ENCODE results near the gene ANLN.
A peak's percentile ranks its signal among the peaks of the same experiment; 100 is the strongest.
"Not testable (repeated sequence)": the region's sequence is repeated elsewhere in the genome, so short reads cannot be mapped to it uniquely, and the experiment has no call there.

Gene ANLN

DNA sequence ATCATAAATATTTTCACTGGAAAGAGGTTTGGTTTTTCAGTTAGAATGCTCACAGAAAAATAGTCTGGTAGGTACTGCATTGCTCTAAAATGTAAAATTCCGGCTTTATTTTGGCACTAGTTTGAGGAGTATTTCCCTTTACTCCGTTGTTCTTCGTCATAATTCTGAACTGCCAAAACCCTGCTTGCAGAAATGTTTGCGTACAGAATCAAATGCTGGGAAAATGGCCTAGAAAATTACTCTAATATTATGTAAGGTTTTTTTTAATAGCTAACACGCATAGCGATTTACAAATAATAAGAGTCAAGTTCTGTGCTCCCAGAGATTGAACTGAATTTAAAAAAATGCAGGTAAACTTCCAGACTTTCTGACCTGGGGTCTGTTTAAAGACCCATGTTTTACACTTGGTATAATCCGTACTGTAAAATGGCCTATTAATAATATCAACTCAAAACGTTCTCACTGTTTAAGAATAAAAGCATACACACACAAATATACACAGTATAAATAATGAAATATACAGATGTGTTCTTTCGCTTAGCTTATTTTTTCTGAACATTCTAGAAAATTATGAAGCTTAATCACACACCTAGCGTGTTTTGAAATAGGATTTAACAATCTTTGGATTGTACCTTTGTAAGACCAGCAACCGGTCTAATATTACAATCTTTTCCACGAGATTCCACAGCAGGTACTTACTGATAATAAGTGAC, 23.5 kb upstream of the ANLN start:
- no peaks in the 10 kb centered on the region for H3K36me3 Mint-ChIP-seq (ENCODE audit: low read depth)
- no peaks in the 10 kb centered on the region for H3K9me3 Mint-ChIP-seq
- H3K4me1 Mint-ChIP-seq (ENCODE audit: low read depth): no peaks in the 10 kb centered on the region
- peak overlapping the region; percentile 74 for H3K4me3 Mint-ChIP-seq
- no peak overlapping the region for H3K27ac Mint-ChIP-seq
- peaks cover 42% of the 10 kb centered on the region for H3K27me3 Mint-ChIP-seq (ENCODE audit: low read depth)

DNA sequence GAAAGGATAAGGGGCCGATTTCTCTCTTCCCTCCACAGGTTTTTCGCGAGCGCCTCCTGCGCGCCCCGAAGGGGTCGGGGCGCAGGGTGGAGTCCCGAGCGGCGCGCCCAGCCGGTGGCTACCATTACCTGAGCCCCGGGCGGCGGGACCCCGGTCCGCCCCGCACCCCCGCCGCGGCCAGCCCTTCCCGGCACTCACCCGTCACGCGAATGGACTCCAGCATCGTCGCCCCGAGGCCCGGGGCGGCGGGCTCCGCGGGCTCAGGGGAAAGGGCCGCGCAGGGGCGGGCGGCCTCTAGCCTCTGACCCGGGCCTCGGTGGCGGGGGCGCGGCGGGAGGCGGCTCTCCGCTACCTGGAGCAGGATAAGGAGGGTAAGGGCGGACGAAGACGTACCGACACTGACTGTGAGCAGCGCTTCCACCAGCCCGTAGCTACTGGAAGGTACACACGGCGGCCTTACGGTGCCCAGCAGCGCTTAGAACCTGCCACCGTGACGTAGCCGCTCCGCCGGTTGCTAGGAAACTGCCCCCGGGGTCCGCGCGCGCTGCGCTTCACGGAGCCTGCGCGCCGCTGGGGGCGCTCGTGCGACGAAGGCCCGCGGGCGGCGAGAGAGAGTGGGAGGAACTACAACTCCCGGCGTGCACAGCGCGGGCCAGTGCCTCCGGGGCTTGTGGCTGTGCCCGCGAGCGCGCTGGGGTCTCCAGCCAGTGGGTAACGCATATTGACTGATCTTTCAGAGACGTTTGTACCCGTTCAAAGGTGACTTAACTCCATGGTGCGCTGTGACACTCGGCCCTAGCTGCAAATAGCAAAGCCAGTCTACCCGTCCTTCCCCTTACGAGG, 22.7 kb upstream of the ANLN start:
- Mint-ChIP-seq H3K36me3 (ENCODE audit: low read depth) (no peaks in the 10 kb centered on the region), H3K4me1 (ENCODE audit: low read depth) (no peaks in the 10 kb centered on the region), H3K27me3 (ENCODE audit: low read depth) (peaks cover 47% of the 10 kb centered on the region), H3K4me3 (peak overlapping the region; percentile 84), H3K9me3 (no peaks in the 10 kb centered on the region), H3K27ac (no peak overlapping the region)

DNA sequence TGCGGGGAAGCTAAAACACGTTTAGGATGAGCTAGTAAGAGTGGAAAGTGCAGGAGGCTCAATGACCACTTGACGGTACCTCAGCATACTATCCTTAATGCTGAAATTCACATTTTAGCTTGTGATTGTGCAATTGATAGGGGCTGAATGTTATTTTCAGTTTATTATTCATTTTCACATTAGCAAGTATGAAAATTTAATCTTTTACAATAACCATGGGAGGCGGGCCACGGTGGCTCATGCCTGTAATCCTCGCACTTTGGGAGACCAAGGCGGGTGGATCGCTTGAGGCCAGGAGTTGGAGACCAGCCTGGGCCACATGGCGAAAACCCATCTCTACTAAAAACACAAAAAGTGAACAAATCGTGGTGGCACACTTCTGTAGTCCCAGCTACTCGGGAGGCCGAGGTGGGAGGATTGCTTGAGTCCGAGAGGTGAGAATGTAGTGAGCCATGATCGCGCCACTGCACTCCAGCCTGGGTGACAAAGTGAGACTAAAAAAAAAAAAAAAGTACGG, 22.0 kb upstream of the ANLN start:
- H3K27ac Mint-ChIP-seq: no peak overlapping the region
- H3K4me3 Mint-ChIP-seq: peak overlapping the region; percentile 84
- H3K9me3 Mint-ChIP-seq: no peaks in the 10 kb centered on the region
- peaks cover 53% of the 10 kb centered on the region for H3K27me3 Mint-ChIP-seq (ENCODE audit: low read depth)
- H3K4me1 Mint-ChIP-seq (ENCODE audit: low read depth): no peaks in the 10 kb centered on the region
- no peaks in the 10 kb centered on the region for H3K36me3 Mint-ChIP-seq (ENCODE audit: low read depth)

DNA sequence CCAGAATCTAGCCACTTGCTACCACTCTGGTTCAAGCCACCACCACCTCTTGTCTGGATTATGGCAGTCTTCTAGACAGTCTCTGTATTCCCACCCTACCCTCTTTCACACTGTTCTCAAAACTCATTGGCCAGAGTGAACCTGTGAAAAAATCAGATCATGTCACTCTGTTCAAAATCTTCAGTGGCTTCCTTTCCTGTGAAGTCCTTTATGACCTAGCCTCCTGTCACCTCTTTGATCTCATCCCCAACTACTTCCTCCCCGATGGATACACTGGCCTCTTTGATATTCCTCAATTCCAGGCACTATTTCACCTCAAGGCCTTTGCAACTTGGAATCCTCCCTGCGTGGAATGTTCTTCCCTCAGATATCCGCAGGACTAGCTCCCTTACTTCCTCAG, 21.2 kb upstream of the ANLN start:
- no peaks in the 10 kb centered on the region for H3K4me1 Mint-ChIP-seq (ENCODE audit: low read depth)
- H3K4me3 Mint-ChIP-seq: no peak overlapping the region
- H3K27me3 Mint-ChIP-seq (ENCODE audit: low read depth): peaks cover 58% of the 10 kb centered on the region
- H3K9me3 Mint-ChIP-seq: no peaks in the 10 kb centered on the region
- H3K36me3 Mint-ChIP-seq (ENCODE audit: low read depth): no peaks in the 10 kb centered on the region
- H3K27ac Mint-ChIP-seq: no peak overlapping the region

DNA sequence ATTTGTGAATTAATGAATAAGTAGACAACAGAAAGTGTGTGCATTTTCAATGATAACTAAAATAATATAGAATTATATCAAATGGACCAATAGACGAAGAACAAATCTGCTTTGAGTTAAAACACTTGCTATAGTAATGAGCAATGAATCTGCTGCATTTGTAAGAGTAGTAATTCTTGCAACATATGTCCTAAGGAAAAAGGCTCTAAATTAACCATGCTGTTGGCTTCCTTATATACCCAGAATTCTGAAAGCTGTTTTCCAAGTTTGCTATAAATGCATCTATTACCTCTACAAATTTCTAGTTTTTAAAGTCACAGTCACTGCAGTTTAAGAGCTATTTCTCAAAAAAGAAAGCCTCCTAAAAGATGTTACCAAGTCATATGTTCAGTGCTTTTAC, 20.5 kb upstream of the ANLN start:
- no peaks in the 10 kb centered on the region for H3K9me3 Mint-ChIP-seq
- H3K36me3 Mint-ChIP-seq (ENCODE audit: low read depth): no peaks in the 10 kb centered on the region
- no peaks in the 10 kb centered on the region for H3K4me1 Mint-ChIP-seq (ENCODE audit: low read depth)
- no peak overlapping the region for H3K27ac Mint-ChIP-seq
- H3K4me3 Mint-ChIP-seq: no peak overlapping the region
- peaks cover 57% of the 10 kb centered on the region for H3K27me3 Mint-ChIP-seq (ENCODE audit: low read depth)

DNA sequence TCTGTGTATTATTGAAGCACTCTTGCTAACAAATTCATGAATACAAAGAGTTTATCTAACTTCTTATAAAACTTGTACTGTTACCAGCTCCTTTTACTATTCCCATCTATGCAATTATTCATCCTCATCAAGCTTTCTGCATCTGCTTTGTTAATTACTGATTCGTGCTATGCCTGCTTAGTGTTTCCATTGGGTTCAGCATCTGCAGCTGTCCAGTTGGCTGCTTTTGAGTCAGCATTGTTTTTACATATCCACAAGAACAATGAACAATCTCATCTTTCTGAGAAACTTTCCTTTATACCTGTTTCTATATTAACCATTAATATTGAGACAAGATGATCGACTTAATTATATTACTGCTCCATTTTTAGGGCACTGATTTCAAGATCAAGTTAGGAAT, 19.6 kb upstream of the ANLN start:
- no peak overlapping the region for H3K27ac Mint-ChIP-seq
- no peaks in the 10 kb centered on the region for H3K9me3 Mint-ChIP-seq
- H3K36me3 Mint-ChIP-seq (ENCODE audit: low read depth): no peaks in the 10 kb centered on the region
- H3K4me1 Mint-ChIP-seq (ENCODE audit: low read depth): no peaks in the 10 kb centered on the region
- peaks cover 51% of the 10 kb centered on the region for H3K27me3 Mint-ChIP-seq (ENCODE audit: low read depth)
- H3K4me3 Mint-ChIP-seq: no peak overlapping the region

DNA sequence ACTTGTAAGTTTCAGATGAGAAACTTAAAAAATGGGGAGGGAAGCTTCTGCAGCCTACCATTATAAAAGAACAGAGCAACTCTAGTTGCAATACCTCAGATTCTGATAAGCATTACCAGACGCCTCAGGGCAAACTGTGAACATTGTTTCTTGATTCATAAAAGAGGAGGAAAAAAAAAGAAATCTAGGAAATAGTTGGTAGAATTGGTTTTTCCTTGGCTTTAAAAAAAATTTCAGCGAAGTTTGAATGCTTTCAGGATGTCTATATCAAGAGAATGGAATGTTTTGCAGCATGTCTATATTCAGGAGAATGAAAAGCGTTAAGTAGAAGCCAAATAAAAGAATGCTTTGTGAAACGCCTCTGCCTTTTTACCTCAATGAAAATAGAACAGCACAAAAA, 17.5 kb upstream of the ANLN start:
- Mint-ChIP-seq H3K36me3 (ENCODE audit: low read depth) (peaks cover 2% of the 10 kb centered on the region), H3K4me1 (ENCODE audit: low read depth) (no peaks in the 10 kb centered on the region), H3K4me3 (no peak overlapping the region), H3K27ac (no peak overlapping the region), H3K9me3 (no peaks in the 10 kb centered on the region), H3K27me3 (ENCODE audit: low read depth) (peaks cover 51% of the 10 kb centered on the region)

DNA sequence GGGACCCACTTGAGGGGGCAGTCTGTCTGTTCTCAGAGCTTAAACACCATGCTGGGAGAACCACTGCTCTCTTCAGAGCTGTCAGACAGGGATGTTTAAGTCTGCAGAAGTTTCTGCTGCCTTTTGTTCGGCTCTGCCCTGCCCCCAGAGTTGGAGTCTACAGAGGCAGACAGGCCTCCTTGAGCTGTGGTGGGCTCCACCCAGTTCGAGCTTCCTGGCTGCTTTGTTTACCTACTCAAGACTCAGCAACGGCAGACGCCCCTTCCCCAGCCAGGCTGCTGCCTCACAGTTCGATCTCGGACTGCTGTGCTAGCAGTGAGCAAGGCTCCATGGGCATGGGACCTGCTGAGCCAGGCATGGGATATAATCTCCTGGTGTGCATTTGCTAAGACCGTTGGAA, 11.1 kb upstream of the ANLN start:
- H3K36me3 Mint-ChIP-seq (ENCODE audit: low read depth); H3K9me3 Mint-ChIP-seq: not testable (repeated sequence)
- H3K27me3 Mint-ChIP-seq (ENCODE audit: low read depth): peaks cover 36% of the 10 kb centered on the region
- H3K4me3 Mint-ChIP-seq: peak overlapping the region; percentile 43
- H3K27ac Mint-ChIP-seq: peak overlapping the region; percentile 14
- H3K4me1 Mint-ChIP-seq (ENCODE audit: low read depth): peaks cover 19% of the 10 kb centered on the region

DNA sequence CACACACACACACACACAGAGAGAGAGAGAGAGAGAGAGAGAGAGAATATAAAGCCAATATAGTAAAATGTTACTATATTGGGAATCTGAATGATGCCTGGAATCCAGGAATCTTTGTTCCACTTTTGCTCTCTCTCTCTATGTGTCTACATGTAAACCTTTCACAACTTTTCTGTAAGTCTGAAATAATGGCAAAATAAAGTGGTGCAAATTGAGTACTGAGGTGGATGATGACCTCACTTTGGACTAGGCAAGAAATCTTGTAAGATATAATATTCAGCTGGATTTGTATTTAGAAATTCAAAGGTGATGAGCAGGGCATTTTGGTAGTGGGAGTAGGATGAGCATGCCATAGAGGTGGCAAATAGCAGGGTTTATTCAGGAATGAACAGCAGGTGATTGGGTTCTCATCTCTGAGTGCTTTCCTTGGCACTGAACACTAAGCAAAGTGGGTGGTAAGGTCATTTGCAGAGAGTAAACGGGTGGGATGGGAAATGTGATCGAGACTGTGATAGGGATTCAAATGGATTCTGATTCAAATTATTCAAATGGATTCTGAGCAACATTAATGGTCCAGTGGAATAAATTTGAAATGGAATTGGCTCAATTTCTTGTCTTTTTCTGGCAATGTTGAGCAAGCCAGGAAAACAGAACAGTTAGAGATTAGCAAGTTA, 9.7 kb upstream of the ANLN start:
- Mint-ChIP-seq H3K27ac (no peak overlapping the region), H3K4me1 (ENCODE audit: low read depth) (peaks cover 19% of the 10 kb centered on the region), H3K36me3 (ENCODE audit: low read depth) (peaks cover 5% of the 10 kb centered on the region), H3K9me3 (peaks cover 5% of the 10 kb centered on the region), H3K4me3 (no peak overlapping the region), H3K27me3 (ENCODE audit: low read depth) (peaks cover 35% of the 10 kb centered on the region)

DNA sequence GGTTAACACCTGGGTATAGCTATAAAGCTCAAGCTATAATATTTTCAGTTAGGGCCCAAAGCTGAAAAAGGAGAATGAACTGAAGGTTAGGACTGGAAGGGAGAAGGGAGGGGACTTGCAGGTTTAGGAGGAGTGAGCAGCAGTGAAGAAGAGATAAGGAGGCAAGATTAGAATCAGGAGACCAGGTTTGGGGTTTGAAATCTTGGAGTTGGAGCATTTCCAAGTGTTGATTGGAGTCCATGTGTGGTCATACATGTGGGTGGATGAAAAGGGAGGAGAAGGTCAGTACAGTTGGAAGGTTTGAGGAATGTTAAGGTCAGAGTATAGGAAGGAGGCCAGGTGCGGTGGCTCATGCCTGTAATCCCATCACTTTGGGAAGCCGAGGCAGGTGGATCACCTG, 8.6 kb upstream of the ANLN start:
- Mint-ChIP-seq H3K4me1 (ENCODE audit: low read depth) (peaks cover 19% of the 10 kb centered on the region), H3K36me3 (ENCODE audit: low read depth) (peaks cover 5% of the 10 kb centered on the region), H3K27ac (no peak overlapping the region), H3K4me3 (no peak overlapping the region), H3K27me3 (ENCODE audit: low read depth) (peaks cover 32% of the 10 kb centered on the region), H3K9me3 (peaks cover 5% of the 10 kb centered on the region)

DNA sequence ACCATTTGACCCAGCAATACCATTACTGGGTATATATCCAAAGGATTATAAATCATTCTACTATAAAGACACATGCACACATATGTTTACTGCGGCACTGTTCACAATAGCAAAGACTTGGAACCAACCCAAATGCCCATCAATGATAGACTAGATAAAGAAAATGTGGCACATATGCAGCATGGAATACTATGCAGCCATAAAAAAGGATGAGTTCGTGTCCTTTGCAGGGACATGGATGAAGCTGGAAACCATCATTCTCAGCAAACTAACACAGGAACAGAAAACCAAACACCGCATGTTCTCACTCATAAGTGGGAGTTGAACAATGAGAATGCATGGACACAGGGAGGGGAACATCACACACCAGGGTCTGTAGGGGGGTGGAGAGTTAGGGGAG, 6.4 kb upstream of the ANLN start:
- H3K27me3 Mint-ChIP-seq (ENCODE audit: low read depth): peaks cover 29% of the 10 kb centered on the region
- H3K36me3 Mint-ChIP-seq (ENCODE audit: low read depth); H3K4me3 Mint-ChIP-seq; H3K27ac Mint-ChIP-seq; H3K9me3 Mint-ChIP-seq: not testable (repeated sequence)
- peaks cover 12% of the 10 kb centered on the region for H3K4me1 Mint-ChIP-seq (ENCODE audit: low read depth)

DNA sequence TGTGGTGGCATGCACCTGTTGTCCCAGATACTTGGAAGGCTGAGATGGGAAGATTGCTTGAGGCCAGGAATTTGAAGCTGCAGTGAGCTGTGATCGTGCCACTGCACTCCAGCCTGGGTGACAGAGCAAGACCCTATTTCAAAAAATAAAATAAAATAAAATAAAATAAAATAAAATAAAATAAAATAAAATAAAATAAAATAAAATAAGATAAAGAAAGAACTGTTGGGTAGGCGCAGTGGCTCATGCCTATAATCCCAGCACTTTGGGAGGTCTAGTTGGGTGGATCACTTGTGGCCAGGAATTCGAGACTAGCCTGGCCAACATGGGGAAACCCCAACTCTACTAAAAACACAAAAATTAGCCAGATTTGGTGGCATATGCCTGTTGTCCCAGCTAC, 4.0 kb upstream of the ANLN start:
- not testable (repeated sequence) for H3K27ac Mint-ChIP-seq, H3K4me3 Mint-ChIP-seq
- peaks cover 22% of the 10 kb centered on the region for H3K27me3 Mint-ChIP-seq (ENCODE audit: low read depth)

DNA sequence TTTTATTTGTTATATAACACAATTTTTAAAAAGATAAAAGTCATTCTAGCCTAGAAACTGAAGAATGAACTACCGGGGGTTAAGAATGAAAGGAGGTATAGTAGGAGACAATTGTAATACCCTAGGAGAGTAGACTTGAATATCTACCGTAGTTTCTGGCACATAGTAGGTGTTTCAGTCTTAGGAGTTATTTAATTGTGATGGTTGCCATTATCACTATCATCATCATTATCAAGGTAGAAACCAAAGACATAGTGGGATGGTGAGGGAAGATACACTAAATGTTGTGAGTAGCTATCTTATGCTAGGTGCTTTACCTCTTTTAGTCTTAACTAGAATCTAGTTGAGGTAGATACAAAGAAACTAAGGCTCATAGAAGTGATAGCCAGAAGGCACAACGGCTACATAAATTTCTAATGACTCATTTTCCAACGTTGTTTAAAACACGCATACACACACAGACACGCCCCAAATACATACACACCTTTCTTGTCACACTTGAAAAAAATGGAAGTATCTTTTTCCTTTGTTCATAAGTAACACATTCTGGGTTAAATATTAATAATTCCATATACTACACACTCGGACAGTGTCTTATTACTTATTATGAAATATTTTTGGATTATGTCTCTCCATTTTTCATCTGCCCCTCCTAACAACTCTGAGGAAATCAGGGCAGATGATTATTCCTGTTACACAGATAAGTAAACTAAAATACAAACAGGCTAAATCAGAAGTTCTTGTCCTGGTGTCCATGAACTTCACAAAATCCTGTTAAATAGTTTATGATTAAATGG, 2.0 kb upstream of the ANLN start:
- Mint-ChIP-seq H3K27me3 (ENCODE audit: low read depth) (peaks cover 18% of the 10 kb centered on the region), H3K9me3 (no peaks in the 10 kb centered on the region), H3K4me3 (no peak overlapping the region), H3K36me3 (ENCODE audit: low read depth) (peaks cover 5% of the 10 kb centered on the region), H3K27ac (no peak overlapping the region), H3K4me1 (ENCODE audit: low read depth) (peaks cover 22% of the 10 kb centered on the region)

More for the DNA sequence above, 4.0 kb upstream of the ANLN start:
- not testable (repeated sequence) for H3K9me3 Mint-ChIP-seq; H3K4me1 Mint-ChIP-seq (ENCODE audit: low read depth); H3K36me3 Mint-ChIP-seq (ENCODE audit: low read depth)

DNA sequence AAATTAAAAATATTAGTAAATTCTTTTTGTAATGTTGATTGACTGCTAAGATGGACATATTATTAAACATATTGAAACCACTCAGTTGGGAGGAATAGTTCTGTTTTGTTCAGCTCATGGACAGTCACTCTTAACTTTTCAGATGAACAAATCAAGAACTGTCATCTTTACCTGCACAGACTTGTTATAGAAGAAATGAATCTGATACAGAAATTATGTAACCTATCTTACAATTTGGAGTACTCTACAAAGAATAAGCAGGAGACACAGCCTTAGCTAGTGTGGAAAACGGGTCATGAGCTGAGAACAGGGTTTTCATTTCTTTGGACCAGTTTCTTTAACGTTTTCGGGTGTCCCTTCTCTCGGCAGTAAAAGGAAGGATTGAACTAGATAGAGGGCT, 1.2 kb upstream of the ANLN start:
- Mint-ChIP-seq H3K9me3 (no peaks in the 10 kb centered on the region), H3K27ac (peak overlapping the region; percentile 62), H3K4me3 (no peak overlapping the region), H3K4me1 (ENCODE audit: low read depth) (peaks cover 25% of the 10 kb centered on the region), H3K27me3 (ENCODE audit: low read depth) (peaks cover 18% of the 10 kb centered on the region), H3K36me3 (ENCODE audit: low read depth) (peaks cover 8% of the 10 kb centered on the region)

Data from T-helper 1 cell treated with Interleukin-12 subunit alpha and Interleukin-12 subunit beta and Interleukin-4 antibody, amounts not matched to agents 30 μg/mL and 1 μg/mL, for 36 hours (primary cell).